GM18505 (cell line): ENCODE data around the gene NGRN.
"Not testable (repeated sequence)": the region's sequence is repeated elsewhere in the genome, so short reads cannot be mapped to it uniquely, and the experiment has no call there.

Source experiments
- ATAC-seq: cut with Tn5 transposase; IDR thresholded peaks from one replicate; pipeline ENCODE4 v1.9.1; 2021; ENCODE audit not compliant: unreplicated experiment
- POLR2A ChIP-seq: IDR thresholded peaks from 4 replicates; pipeline ENCODE4 v1.6.1; 2011; ENCODE audit warnings: borderline replicate concordance; ENCODE audit not compliant: insufficient read depth, insufficient read length; ENCODE audit errors: extremely low read depth

Gene NGRN

GRCh38 chr15:90300541-90300940 is 35.1 kb downstream of the NGRN start:
- no peak for ATAC-seq

GRCh38 chr15:90300988-90301706 is 35.7 kb downstream of the NGRN start:
- no peak for TF ChIP-seq POLR2A
- no peak for ATAC-seq

More at GRCh38 chr15:90300541-90300940, 35.1 kb downstream of the NGRN start:
- no peak for TF ChIP-seq POLR2A

GRCh38 chr15:90301707-90302300 is 36.3 kb downstream of the NGRN start:
- no peak for TF ChIP-seq POLR2A
- no peak for ATAC-seq

GRCh38 chr15:90305355-90305754 is 39.9 kb downstream of the NGRN start:
- not testable (repeated sequence) for ATAC-seq

GRCh38 chr15:90305932-90306331 is 40.5 kb downstream of the NGRN start:
- no peak for ATAC-seq
- TF ChIP-seq POLR2A, result no peak

GRCh38 chr15:90306560-90306959 is 41.1 kb downstream of the NGRN start:
- TF ChIP-seq POLR2A, result no peak
- ATAC-seq, result peak; percentile 64

GRCh38 chr15:90307661-90308060 is 42.2 kb downstream of the NGRN start:
- no peak for ATAC-seq

GRCh38 chr15:90309020-90309419 is 43.5 kb downstream of the NGRN start:
- ATAC-seq, result no peak
- TF ChIP-seq POLR2A, result no peak

More at GRCh38 chr15:90307661-90308060, 42.2 kb downstream of the NGRN start:
- TF ChIP-seq POLR2A, result no peak

GRCh38 chr15:90315278-90315982 is 50.0 kb downstream of the NGRN start:
- no peak for TF ChIP-seq POLR2A
- ATAC-seq, result no peak

- ATAC-seq, result no peak
- TF ChIP-seq POLR2A, result no peak
These were observed 50.7 kb downstream of the NGRN start for GRCh38 chr15:90316139-90316538.

GRCh38 chr15:90318591-90318990 is 53.1 kb downstream of the NGRN start:
- no peak for ATAC-seq
- no peak for TF ChIP-seq POLR2A

- ATAC-seq, result no peak
- TF ChIP-seq POLR2A, result no peak
These were observed 54.8 kb downstream of the NGRN start for GRCh38 chr15:90320062-90320884.

- no peak for ATAC-seq
- TF ChIP-seq POLR2A, result no peak
These were observed 55.4 kb downstream of the NGRN start for GRCh38 chr15:90320885-90321278.
